HepG2 (cell line): Measurements from ENCODE around the gene C9orf85. TPM values are rescaled to one million over a fixed set of nuclear protein-coding genes. Genes with fewer than 3 reads are reported as not detected.

Experiments used
- CENPT ChIP-seq: sonication (generic); formaldehyde crosslinking; IDR thresholded peaks from 2 replicates; pipeline ENCODE4 v1.8.0; 2022; ENCODE audit warnings: low read depth, mild to moderate bottlenecking, moderate library complexity, missing genetic modification reagents
- EP300 ChIP-seq, 3 experiments: sonication (generic) in 1 of 3; formaldehyde crosslinking in 1 of 3; IDR thresholded peaks; 2 replicates each; pipeline versions ENCODE4 v1.5.1 to v1.6.1; 2011 to 2020; ENCODE audit warnings: low read depth in 2 of 3, low read length in 2 of 3, borderline replicate concordance in 1 of 3, improper control_type of control experiment in 1 of 3, mild to moderate bottlenecking in 1 of 3, missing genetic modification reagents in 1 of 3, moderate library complexity in 1 of 3
- HHEX ChIP-seq: IDR thresholded peaks from 2 replicates; pipeline ENCODE4 v1.6.1; 2016; ENCODE audit warnings: control low read depth
- ZNF274 ChIP-seq: sonication (generic); formaldehyde crosslinking; IDR thresholded peaks from 2 replicates; pipeline ENCODE4 v1.5.1; 2020; ENCODE audit warnings: mild to moderate bottlenecking, missing genetic modification reagents
- ZNF30 ChIP-seq: sonication (generic); formaldehyde crosslinking; IDR thresholded peaks from 2 replicates; pipeline ENCODE4 v1.5.0; 2020; ENCODE audit warnings: mild to moderate bottlenecking, missing genetic modification reagents
- ZNF737 ChIP-seq: sonication (generic); formaldehyde crosslinking; IDR thresholded peaks from 2 replicates; pipeline ENCODE4 v1.5.0; 2020; ENCODE audit warnings: missing genetic modification reagents, mild to moderate bottlenecking, borderline replicate concordance
- ZNF781 ChIP-seq: sonication (generic); formaldehyde crosslinking; IDR thresholded peaks from 2 replicates; pipeline ENCODE4 v1.5.1; 2020; ENCODE audit warnings: borderline replicate concordance, mild to moderate bottlenecking, missing genetic modification reagents; ENCODE audit errors: not compliant biosample characterization
- ZNF839 ChIP-seq: sonication (generic); formaldehyde crosslinking; IDR thresholded peaks from 2 replicates; pipeline ENCODE4 v1.4.0; 2020; ENCODE audit warnings: missing genetic modification reagents, mild to moderate bottlenecking, borderline replicate concordance
- polyA plus RNA-seq, 8 experiments: library from polyadenylated mRNA; depleted of rRNA in 3 of 8; stranded (reverse) in 7 of 8; unstranded in 1 of 8; fragments of >200 nt; fragmentation: Illumina TruSeq in 4 of 8; extraction: Trizol in 4 of 8; gene quantifications; 2 replicates each; pipeline versions ENCODE4 v1.2.1 to v1.2.3, GENCODE V29; 2011 to 2016; ENCODE audit warnings: low read depth in 4 of 8, missing spikeins in 1 of 8, mixed read lengths in 1 of 8; ENCODE audit not compliant: insufficient read depth in 1 of 8
- total RNA-seq, 5 experiments: library from RNA; depleted of rRNA; stranded (reverse); fragments of >200 nt; fragmentation: Illumina TruSeq; extraction: Trizol; gene quantifications; 2 replicates each; pipeline ENCODE4 v1.2.3, GENCODE V29; 2016; ENCODE audit warnings: low read depth in 1 of 5
- TF ChIP-seq, protein P1 (sequence below): IDR thresholded peaks from 2 replicates; pipeline ENCODE4 v1.6.1; 2016; ENCODE audit warnings: low read depth, missing genetic modification reagents, missing compliant biosample characterization
- TF ChIP-seq, protein P2 (sequence below): sonication (generic); formaldehyde crosslinking; IDR thresholded peaks from 2 replicates; pipeline ENCODE4 v1.4.0; 2020; ENCODE audit warnings: missing genetic modification reagents

The C9orf85 gene
- total and polyA plus RNA-seq, 2 of the 13 experiments (the other 11 are each of a cell fraction or from before 2014, with no cell fraction given) = 9.9 to 13.9 TPM

GRCh38 chr9:71966601-71967000 is 55.2 kb downstream of the C9orf85 start (continued):
- TF ChIP-seq, protein P1, sequence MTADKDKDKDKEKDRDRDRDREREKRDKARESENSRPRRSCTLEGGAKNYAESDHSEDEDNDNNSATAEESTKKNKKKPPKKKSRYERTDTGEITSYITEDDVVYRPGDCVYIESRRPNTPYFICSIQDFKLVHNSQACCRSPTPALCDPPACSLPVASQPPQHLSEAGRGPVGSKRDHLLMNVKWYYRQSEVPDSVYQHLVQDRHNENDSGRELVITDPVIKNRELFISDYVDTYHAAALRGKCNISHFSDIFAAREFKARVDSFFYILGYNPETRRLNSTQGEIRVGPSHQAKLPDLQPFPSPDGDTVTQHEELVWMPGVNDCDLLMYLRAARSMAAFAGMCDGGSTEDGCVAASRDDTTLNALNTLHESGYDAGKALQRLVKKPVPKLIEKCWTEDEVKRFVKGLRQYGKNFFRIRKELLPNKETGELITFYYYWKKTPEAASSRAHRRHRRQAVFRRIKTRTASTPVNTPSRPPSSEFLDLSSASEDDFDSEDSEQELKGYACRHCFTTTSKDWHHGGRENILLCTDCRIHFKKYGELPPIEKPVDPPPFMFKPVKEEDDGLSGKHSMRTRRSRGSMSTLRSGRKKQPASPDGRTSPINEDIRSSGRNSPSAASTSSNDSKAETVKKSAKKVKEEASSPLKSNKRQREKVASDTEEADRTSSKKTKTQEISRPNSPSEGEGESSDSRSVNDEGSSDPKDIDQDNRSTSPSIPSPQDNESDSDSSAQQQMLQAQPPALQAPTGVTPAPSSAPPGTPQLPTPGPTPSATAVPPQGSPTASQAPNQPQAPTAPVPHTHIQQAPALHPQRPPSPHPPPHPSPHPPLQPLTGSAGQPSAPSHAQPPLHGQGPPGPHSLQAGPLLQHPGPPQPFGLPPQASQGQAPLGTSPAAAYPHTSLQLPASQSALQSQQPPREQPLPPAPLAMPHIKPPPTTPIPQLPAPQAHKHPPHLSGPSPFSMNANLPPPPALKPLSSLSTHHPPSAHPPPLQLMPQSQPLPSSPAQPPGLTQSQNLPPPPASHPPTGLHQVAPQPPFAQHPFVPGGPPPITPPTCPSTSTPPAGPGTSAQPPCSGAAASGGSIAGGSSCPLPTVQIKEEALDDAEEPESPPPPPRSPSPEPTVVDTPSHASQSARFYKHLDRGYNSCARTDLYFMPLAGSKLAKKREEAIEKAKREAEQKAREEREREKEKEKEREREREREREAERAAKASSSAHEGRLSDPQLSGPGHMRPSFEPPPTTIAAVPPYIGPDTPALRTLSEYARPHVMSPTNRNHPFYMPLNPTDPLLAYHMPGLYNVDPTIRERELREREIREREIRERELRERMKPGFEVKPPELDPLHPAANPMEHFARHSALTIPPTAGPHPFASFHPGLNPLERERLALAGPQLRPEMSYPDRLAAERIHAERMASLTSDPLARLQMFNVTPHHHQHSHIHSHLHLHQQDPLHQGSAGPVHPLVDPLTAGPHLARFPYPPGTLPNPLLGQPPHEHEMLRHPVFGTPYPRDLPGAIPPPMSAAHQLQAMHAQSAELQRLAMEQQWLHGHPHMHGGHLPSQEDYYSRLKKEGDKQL (CRISPR knock-in tag) = no peak
- no peak for TF ChIP-seq ZNF781 (CRISPR knock-in tag)
- no peak for TF ChIP-seq ZNF839 (CRISPR knock-in tag)
- TF ChIP-seq ZNF274 (CRISPR knock-in tag) = no peak
- TF ChIP-seq EP300 (IDR thresholded peaks at IDR 0.05; ENCODE audit: low read depth in 2 of 2, low read length in 2 of 2) = no peak
- TF ChIP-seq EP300 (CRISPR knock-in tag; IDR thresholded peaks at IDR 0.05; ENCODE audit: borderline replicate concordance) = no peak
- TF ChIP-seq ZNF737 = no peak
- TF ChIP-seq CENPT (CRISPR knock-in tag) = no peak
- no peak for TF ChIP-seq ZNF30
- TF ChIP-seq, protein P2, sequence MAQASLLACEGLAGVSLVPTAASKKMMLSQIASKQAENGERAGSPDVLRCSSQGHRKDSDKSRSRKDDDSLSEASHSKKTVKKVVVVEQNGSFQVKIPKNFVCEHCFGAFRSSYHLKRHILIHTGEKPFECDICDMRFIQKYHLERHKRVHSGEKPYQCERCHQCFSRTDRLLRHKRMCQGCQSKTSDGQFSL = no peak
- TF ChIP-seq HHEX (CRISPR knock-in tag) = no peak
